Muscle of leg (tissue), 11 donors: ENCODE measurements around the gene ADCY5. TPM values are rescaled to one million over a fixed set of nuclear protein-coding genes. Genes with fewer than 3 reads are reported as not detected.

ENCODE experiments used
- DNase-seq: peaks from one replicate; pipeline ENCODE4 v3.0.0; 2013
- H3K27ac ChIP-seq: one replicate; pipeline ENCODE4 v1.5.1; 2013; ENCODE audit warnings: mild to moderate bottlenecking, low read length, control low read depth
- H3K27me3 ChIP-seq: one replicate; pipeline ENCODE4 v1.6.1; 2013; ENCODE audit warnings: low read length; ENCODE audit not compliant: control insufficient read depth, insufficient read depth
- H3K36me3 ChIP-seq: one replicate; pipeline ENCODE4 v1.6.1; 2013; ENCODE audit warnings: low read length; ENCODE audit not compliant: control insufficient read depth, insufficient read depth
- H3K4me1 ChIP-seq: one replicate; pipeline ENCODE4 v1.6.1; 2013; ENCODE audit warnings: low read length; ENCODE audit not compliant: control insufficient read depth, insufficient read depth
- H3K4me3 ChIP-seq: one replicate; pipeline ENCODE4 v1.5.1; 2013; ENCODE audit warnings: low read length, control low read depth
- H3K9me3 ChIP-seq: replicated peaks from 2 replicates; pipeline ENCODE4 v1.6.1; 2013; ENCODE audit warnings: low read depth, low read length; ENCODE audit not compliant: control insufficient read depth
- WGBS: methylation state at CpG from one replicate; pipeline ENCODE4 v1.1.5; 2013; ENCODE audit warnings: missing lambda C conversion rate; ENCODE audit not compliant: insufficient coverage; 5-methylcytosine and 5-hydroxymethylcytosine counted together
- polyA plus RNA-seq, 8 donors: library from polyadenylated mRNA; unstranded; fragments of 120-200 nt; gene quantifications; one replicate each; pipeline versions ENCODE4 v1.2.1 to v1.2.3, GENCODE V29; 2013; ENCODE audit warnings: inconsistent platforms in 1 of 8, low replicate concordance in 1 of 8; ENCODE audit not compliant: insufficient read length in 8 of 8, insufficient read depth in 1 of 8
- total RNA-seq: library from RNA; stranded (reverse); fragments of 120-200 nt; gene quantifications from one replicate; pipeline ENCODE4 v1.2.4, GENCODE V29; 2013

ADCY5 gene
- total and polyA plus RNA-seq, 9 donors, result 1.8 to 6.1 (median 4.4) TPM

GRCh38 chr3:123281929-123282328 lies 167.0 kb downstream of the ADCY5 start:
- 100% methylated on average over 1 of the region's 2 CpGs for WGBS
- H3K4me3 ChIP-seq, result no peak overlapping the region
- H3K27ac ChIP-seq, result no peak overlapping the region
- H3K27me3 ChIP-seq, result no peaks in the 10 kb centered on the region
- DNase-seq, result no peak
- H3K4me1 ChIP-seq, result no peaks in the 10 kb centered on the region
- H3K36me3 ChIP-seq, result no peaks in the 10 kb centered on the region
- H3K9me3 ChIP-seq, result no peaks in the 10 kb centered on the region

- WGBS, result 89% methylated on average over 3 of the region's 3 CpGs
- Histone ChIP-seq H3K36me3 (no peaks in the 10 kb centered on the region), H3K27me3 (no peaks in the 10 kb centered on the region), H3K9me3 (no peaks in the 10 kb centered on the region), H3K27ac (no peak overlapping the region), H3K4me1 (no peaks in the 10 kb centered on the region), H3K4me3 (no peak overlapping the region)
- no peak for DNase-seq
These were observed 167.5 kb downstream of the ADCY5 start for GRCh38 chr3:123281406-123281805.

- no peaks in the 10 kb centered on the region for H3K36me3 ChIP-seq
- no peak for DNase-seq
- no peak overlapping the region for H3K27ac ChIP-seq
- no peak overlapping the region for H3K4me3 ChIP-seq
- no peaks in the 10 kb centered on the region for H3K4me1 ChIP-seq
- H3K9me3 ChIP-seq, result no peaks in the 10 kb centered on the region
- no peaks in the 10 kb centered on the region for H3K27me3 ChIP-seq
- 76% methylated on average over 4 of the region's 7 CpGs for WGBS
These were observed 169.8 kb downstream of the ADCY5 start for GRCh38 chr3:123279121-123279520.

- Histone ChIP-seq H3K36me3 (no peaks in the 10 kb centered on the region), H3K4me3 (no peak overlapping the region), H3K27ac (no peak overlapping the region), H3K9me3 (no peaks in the 10 kb centered on the region), H3K4me1 (no peaks in the 10 kb centered on the region), H3K27me3 (no peaks in the 10 kb centered on the region)
- DNase-seq, result no peak
- 83% methylated on average over 2 of the region's 5 CpGs for WGBS
These were observed 170.4 kb downstream of the ADCY5 start for GRCh38 chr3:123278446-123278845.

- WGBS, result 82% methylated on average over 5 of the region's 6 CpGs
- Histone ChIP-seq H3K36me3 (peaks cover 3% of the 10 kb centered on the region), H3K27me3 (no peaks in the 10 kb centered on the region), H3K27ac (no peak overlapping the region), H3K9me3 (no peaks in the 10 kb centered on the region), H3K4me1 (no peaks in the 10 kb centered on the region), H3K4me3 (no peak overlapping the region)
- no peak for DNase-seq
These were observed 171.8 kb downstream of the ADCY5 start for GRCh38 chr3:123277106-123277505.

- Histone ChIP-seq H3K27me3 (no peaks in the 10 kb centered on the region), H3K4me1 (no peaks in the 10 kb centered on the region), H3K9me3 (no peaks in the 10 kb centered on the region), H3K36me3 (peaks cover 7% of the 10 kb centered on the region), H3K4me3 (no peak overlapping the region), H3K27ac (no peak overlapping the region)
- WGBS, result 63% methylated on average over 10 of the region's 10 CpGs
- DNase-seq, result no peak
These were observed 172.4 kb downstream of the ADCY5 start for GRCh38 chr3:123276346-123277006.

- DNase-seq, result no peak
- H3K27ac ChIP-seq, result no peak overlapping the region
- no peaks in the 10 kb centered on the region for H3K27me3 ChIP-seq
- no peaks in the 10 kb centered on the region for H3K9me3 ChIP-seq
- no peaks in the 10 kb centered on the region for H3K4me1 ChIP-seq
- WGBS, result 50% methylated on average over 1 of the region's 3 CpGs
- peaks cover 8% of the 10 kb centered on the region for H3K36me3 ChIP-seq
- H3K4me3 ChIP-seq, result no peak overlapping the region
These were observed 173.2 kb downstream of the ADCY5 start for GRCh38 chr3:123275691-123276090.

GRCh38 chr3:123272547-123272946 lies 176.3 kb downstream of the ADCY5 start:
- H3K27ac ChIP-seq, result no peak overlapping the region
- H3K9me3 ChIP-seq, result no peaks in the 10 kb centered on the region
- no peak overlapping the region for H3K4me3 ChIP-seq
- DNase-seq, result no peak
- H3K36me3 ChIP-seq, result peaks cover 8% of the 10 kb centered on the region
- H3K4me1 ChIP-seq, result no peaks in the 10 kb centered on the region
- WGBS, result 100% methylated on average over 2 of the region's 2 CpGs
- H3K27me3 ChIP-seq, result no peaks in the 10 kb centered on the region

- peak; percentile 44 for DNase-seq
- no peak overlapping the region for H3K27ac ChIP-seq
- 0% methylated on average over 1 of the region's 5 CpGs for WGBS
These were observed 177.3 kb downstream of the ADCY5 start for GRCh38 chr3:123271466-123272159.

GRCh38 chr3:123270818-123271217 lies 178.1 kb downstream of the ADCY5 start:
- no peaks in the 10 kb centered on the region for H3K9me3 ChIP-seq
- no peak overlapping the region for H3K4me3 ChIP-seq
- WGBS, result no CpG with 5 or more reads among the region's 2 CpGs
- no peaks in the 10 kb centered on the region for H3K4me1 ChIP-seq
- H3K36me3 ChIP-seq, result peaks cover 8% of the 10 kb centered on the region
- no peaks in the 10 kb centered on the region for H3K27me3 ChIP-seq
- DNase-seq, result no peak
- H3K27ac ChIP-seq, result no peak overlapping the region

More at GRCh38 chr3:123271466-123272159, 177.3 kb downstream of the ADCY5 start:
- H3K27me3 ChIP-seq, result no peaks in the 10 kb centered on the region
- H3K36me3 ChIP-seq, result peaks cover 8% of the 10 kb centered on the region
- no peaks in the 10 kb centered on the region for H3K4me1 ChIP-seq
- H3K4me3 ChIP-seq, result no peak overlapping the region
- H3K9me3 ChIP-seq, result no peaks in the 10 kb centered on the region
